Measurements from ENCODE around the gene ENDOV. TPM values are rescaled to one million over a fixed set of nuclear protein-coding genes. Genes with fewer than 3 reads are reported as not detected.

ENDOV gene
- total RNA-seq, 2 donors from 2014 or later = 8.8 to 13.0 TPM

Other genes with a start within 250 kb of the ENDOV start
- under 1 TPM in 1 of 2 donors, not detected in 1; 0.19 TPM for gene CARD14, start 245.1 kb upstream of the ENDOV start, total RNA-seq
- 10 to 100 TPM; 34.8 to 39.0 TPM for gene SGSH, start 194.8 kb upstream of the ENDOV start, total RNA-seq
- 10 to 100 TPM in 1 of 2 donors, 1 to 10 TPM in 1; 7.5 to 13.1 TPM for gene SLC26A11, start 194.7 kb upstream of the ENDOV start, total RNA-seq
- gene RNF213, start 154.3 kb upstream of the ENDOV start, total RNA-seq = 100 to 1,000 TPM; 415 to 602 TPM
- gene NPTX1, start 61.4 kb downstream of the ENDOV start, total RNA-seq = 100 to 1,000 TPM in 1 of 2 donors, 10 to 100 TPM in 1; 23.0 to 135 TPM
- 100 to 1,000 TPM in 1 of 2 donors, 10 to 100 TPM in 1; 59.5 to 128 TPM for gene RPTOR, start 129.7 kb downstream of the ENDOV start, total RNA-seq

Measured in activated naive CD4-positive, alpha-beta T cell treated with anti-CD3 and anti-CD28 coated beads, Interleukin-2, amount 50 U/mL, for 72 hours (primary cell).